Effector memory CD4-positive, alpha-beta T cell (primary cell): Measurements from ENCODE around the gene CACTIN.
A peak's percentile ranks its signal among the peaks of the same experiment; 100 is the strongest.

Experiments
- DNase-seq, 3 donors: peaks; one replicate each; pipeline ENCODE4 v3.0.0-alpha.2; 2020
- H3K27ac ChIP-seq: 2 replicates; pipeline ENCODE4 v1.7.0; 2013; ENCODE audit warnings: mild to moderate bottlenecking, low read length, moderate library complexity; ENCODE audit not compliant: insufficient read depth, poor library complexity, severe bottlenecking
- H3K27me3 ChIP-seq: replicated peaks from 2 replicates; pipeline ENCODE4 v1.7.0; 2013; ENCODE audit warnings: mild to moderate bottlenecking, low read length; ENCODE audit not compliant: insufficient read depth, control insufficient read depth, poor library complexity, severe bottlenecking
- H3K36me3 ChIP-seq: 2 replicates; pipeline ENCODE4 v1.7.0; 2013; ENCODE audit warnings: mild to moderate bottlenecking, low read length, moderate library complexity; ENCODE audit not compliant: control insufficient read depth, insufficient read depth
- H3K4me1 ChIP-seq: 2 replicates; pipeline ENCODE4 v1.7.0; 2013; ENCODE audit warnings: low read length, mild to moderate bottlenecking; ENCODE audit not compliant: control insufficient read depth, insufficient read depth, poor library complexity, severe bottlenecking
- H3K4me3 ChIP-seq: 2 replicates; pipeline ENCODE4 v1.7.0; 2013; ENCODE audit warnings: low read length, low read depth, mild to moderate bottlenecking; ENCODE audit not compliant: insufficient read depth, poor library complexity, severe bottlenecking
- H3K9me3 ChIP-seq: 2 replicates; pipeline ENCODE4 v1.7.0; 2013; ENCODE audit warnings: mild to moderate bottlenecking, low read length, moderate library complexity; ENCODE audit not compliant: control insufficient read depth

CACTIN gene

DNA sequence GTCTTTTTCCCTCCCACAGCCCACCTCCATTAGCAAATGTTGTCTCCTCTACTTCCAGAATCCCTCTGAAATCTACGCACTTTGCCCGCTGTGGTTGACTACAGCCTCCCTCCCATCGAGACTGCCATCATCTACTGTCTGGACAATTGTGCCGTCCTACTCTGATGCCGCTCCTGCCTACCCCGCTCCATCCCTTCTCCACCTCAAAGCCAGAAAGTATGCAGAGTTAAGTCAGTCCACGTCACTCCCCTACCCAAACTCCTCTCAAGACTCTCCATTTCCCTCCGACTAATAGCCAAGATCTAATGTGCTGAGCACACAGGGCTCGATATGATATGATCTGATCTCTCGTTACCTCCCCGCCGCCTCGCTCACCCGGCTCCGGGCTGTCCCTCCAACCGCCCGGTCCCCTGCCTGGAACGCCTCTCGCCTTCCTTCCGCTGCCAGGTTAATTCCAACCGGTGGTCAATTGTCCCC is 556 bp downstream of the CACTIN start:
- H3K36me3 ChIP-seq, result peaks cover 19% of the 10 kb centered on the region
- no peak for DNase-seq
- H3K4me3 ChIP-seq, result peak overlapping the region; percentile 84
- peak overlapping the region; percentile 90 for H3K27ac ChIP-seq
- H3K27me3 ChIP-seq, result no peaks in the 10 kb centered on the region
- peaks cover 15% of the 10 kb centered on the region for H3K4me1 ChIP-seq
- no peaks in the 10 kb centered on the region for H3K9me3 ChIP-seq

DNA sequence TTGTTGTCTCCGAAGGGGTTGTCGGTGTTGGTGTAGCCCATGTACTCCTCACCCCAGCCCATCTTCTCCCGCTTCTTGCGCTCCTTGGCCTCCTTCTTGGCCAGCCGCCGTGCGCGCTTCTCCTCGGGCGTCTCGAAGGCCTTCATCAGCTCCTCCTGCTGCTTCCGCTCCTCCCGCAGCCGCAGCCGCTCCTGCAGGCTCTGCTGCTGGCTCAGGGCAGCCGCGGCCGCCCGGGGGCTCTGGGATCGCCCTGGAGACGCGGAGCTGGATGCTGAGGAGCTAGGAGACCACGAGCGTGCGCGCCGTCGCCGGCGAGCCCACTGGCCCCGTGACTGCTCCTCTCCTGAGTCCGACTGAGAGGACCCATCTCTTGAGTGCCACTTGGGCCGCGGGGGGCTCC is 2.9 kb downstream of the CACTIN start:
- Histone ChIP-seq H3K27ac (no peak overlapping the region), H3K4me3 (no peak overlapping the region), H3K27me3 (no peaks in the 10 kb centered on the region), H3K9me3 (no peaks in the 10 kb centered on the region), H3K4me1 (peaks cover 15% of the 10 kb centered on the region), H3K36me3 (peaks cover 39% of the 10 kb centered on the region)
- DNase-seq, result no peak

GRCh38 chr19:3622224-3622623 is 4.4 kb downstream of the CACTIN start:
- peaks cover 15% of the 10 kb centered on the region for H3K4me1 ChIP-seq
- no peak overlapping the region for H3K27ac ChIP-seq
- peaks cover 46% of the 10 kb centered on the region for H3K36me3 ChIP-seq
- no peak for DNase-seq
- H3K4me3 ChIP-seq, result no peak overlapping the region
- H3K27me3 ChIP-seq, result no peaks in the 10 kb centered on the region
- H3K9me3 ChIP-seq, result no peaks in the 10 kb centered on the region

- Histone ChIP-seq H3K4me1 (peaks cover 15% of the 10 kb centered on the region), H3K27ac (no peak overlapping the region), H3K4me3 (no peak overlapping the region), H3K9me3 (no peaks in the 10 kb centered on the region), H3K27me3 (no peaks in the 10 kb centered on the region), H3K36me3 (peaks cover 49% of the 10 kb centered on the region)
- DNase-seq, result no peak
Observed at GRCh38 chr19:3621689-3622088, 4.9 kb downstream of the CACTIN start.

DNA sequence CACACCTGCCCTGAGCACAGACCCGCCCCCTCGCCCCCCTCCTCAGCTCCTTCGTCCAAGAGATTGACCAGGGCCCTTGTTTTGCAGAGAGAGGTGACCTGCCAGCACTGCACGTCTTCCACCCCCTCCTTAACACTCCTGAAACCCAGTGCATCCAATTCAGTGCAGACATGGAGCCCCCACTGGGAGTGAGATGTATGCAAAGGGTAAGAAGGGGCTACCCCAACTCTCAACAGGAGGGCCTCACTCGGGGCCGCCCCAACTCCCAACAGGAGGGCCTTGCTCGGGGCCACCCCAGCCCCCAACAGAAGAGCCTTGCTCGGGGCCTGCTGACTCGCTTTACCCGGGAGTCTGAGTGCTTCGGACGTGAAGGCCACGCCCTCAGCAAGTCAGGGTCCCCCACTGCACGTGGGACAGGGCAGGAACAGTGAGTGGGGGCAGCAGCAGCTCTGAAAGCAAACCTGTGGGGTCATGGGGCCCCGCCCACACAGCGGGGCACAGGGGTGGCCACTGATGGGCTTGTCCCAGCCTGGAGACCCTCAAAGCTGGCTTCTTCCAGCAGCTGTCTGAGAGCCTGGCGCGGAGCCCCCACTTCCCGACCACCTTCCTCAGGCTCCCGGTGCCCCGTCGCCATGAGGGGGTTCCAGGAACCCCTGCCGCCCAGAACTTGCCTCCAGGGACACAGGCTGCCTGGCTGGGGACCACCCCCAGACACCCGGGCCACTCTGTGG is 5.6 kb downstream of the CACTIN start:
- Histone ChIP-seq H3K27me3 (no peaks in the 10 kb centered on the region), H3K27ac (no peak overlapping the region), H3K9me3 (no peaks in the 10 kb centered on the region), H3K4me3 (no peak overlapping the region), H3K36me3 (peaks cover 49% of the 10 kb centered on the region), H3K4me1 (peaks cover 12% of the 10 kb centered on the region)
- no peak for DNase-seq

GRCh38 chr19:3620145-3620816 is 6.3 kb downstream of the CACTIN start:
- no peaks in the 10 kb centered on the region for H3K9me3 ChIP-seq
- H3K27me3 ChIP-seq, result no peaks in the 10 kb centered on the region
- DNase-seq, result no peak
- no peak overlapping the region for H3K27ac ChIP-seq
- H3K4me1 ChIP-seq, result peaks cover 5% of the 10 kb centered on the region
- H3K4me3 ChIP-seq, result no peak overlapping the region
- peaks cover 49% of the 10 kb centered on the region for H3K36me3 ChIP-seq

DNA sequence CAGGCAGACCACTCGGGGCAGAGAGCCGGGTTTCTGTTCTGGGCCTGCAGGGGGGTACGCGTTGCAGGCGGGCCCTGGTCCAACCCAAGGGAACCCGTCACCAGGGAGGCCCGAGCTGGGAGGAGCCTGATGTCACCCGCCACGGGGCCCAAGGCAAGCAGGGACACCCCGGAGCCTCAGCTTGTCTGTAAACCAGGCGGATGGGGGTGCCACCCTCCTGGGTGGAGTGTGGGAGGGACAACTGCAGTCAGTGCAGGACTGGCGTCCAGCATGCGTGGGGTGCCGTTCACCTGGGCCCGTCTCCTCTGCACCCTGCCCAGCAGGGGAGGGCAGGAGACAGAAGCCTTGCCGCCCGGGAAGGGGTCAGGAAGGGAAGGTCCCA is 7.0 kb downstream of the CACTIN start:
- H3K9me3 ChIP-seq, result no peaks in the 10 kb centered on the region
- peaks cover 2% of the 10 kb centered on the region for H3K4me1 ChIP-seq
- H3K27ac ChIP-seq, result no peak overlapping the region
- H3K36me3 ChIP-seq, result peaks cover 49% of the 10 kb centered on the region
- no peak for DNase-seq
- H3K27me3 ChIP-seq, result no peaks in the 10 kb centered on the region
- no peak overlapping the region for H3K4me3 ChIP-seq

DNA sequence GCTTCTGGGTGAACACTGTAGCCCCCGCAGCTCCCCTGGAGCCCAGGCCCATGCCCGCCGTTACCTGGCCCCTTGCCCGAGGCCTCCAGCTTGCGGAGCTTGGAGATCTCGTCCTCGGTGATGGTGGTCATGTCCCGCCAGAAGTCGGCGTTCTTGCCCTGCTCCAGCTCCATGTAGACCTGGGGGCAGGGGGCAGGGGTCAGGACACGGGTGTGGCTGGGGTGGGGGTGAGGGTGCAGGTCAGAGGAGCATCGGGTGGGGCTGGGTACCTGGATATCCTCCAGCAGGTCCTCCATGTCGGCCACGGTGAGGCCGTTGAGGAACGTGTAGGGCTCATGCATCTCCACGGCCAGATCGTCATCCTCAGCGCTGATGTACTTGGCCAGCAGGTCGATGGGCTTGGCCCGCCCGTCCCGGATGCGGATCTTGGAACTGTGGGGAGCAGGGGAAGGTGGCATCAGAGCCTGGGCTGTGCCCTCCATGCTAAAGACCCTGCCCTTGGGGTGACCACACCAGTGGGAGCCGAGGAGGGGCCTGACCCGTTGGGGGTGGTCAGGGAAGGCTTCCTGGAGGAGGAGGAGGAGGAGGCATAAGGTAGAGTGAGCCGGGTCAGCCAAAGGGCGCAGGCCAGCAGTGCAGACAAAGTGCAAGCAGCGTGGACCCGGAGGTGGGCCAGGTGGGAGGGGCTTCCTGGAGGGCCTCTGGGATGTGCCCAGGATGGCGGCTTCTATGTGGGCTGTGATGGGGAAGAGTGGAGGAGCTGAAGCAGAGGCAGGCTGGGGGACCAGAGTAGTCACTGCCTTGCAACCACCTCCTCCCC is 7.6 kb downstream of the CACTIN start:
- peaks cover 49% of the 10 kb centered on the region for H3K36me3 ChIP-seq
- H3K27me3 ChIP-seq, result no peaks in the 10 kb centered on the region
- H3K27ac ChIP-seq, result no peak overlapping the region
- DNase-seq, result no peak
- H3K4me3 ChIP-seq, result no peak overlapping the region
- H3K9me3 ChIP-seq, result no peaks in the 10 kb centered on the region
- H3K4me1 ChIP-seq, result no peaks in the 10 kb centered on the region

GRCh38 chr19:3618144-3618810 is 8.3 kb downstream of the CACTIN start:
- no peaks in the 10 kb centered on the region for H3K27me3 ChIP-seq
- no peak overlapping the region for H3K4me3 ChIP-seq
- no peaks in the 10 kb centered on the region for H3K4me1 ChIP-seq
- DNase-seq, result peak in 2 of 3 donors; percentile 19 to 20
- no peak overlapping the region for H3K27ac ChIP-seq
- H3K36me3 ChIP-seq, result peaks cover 49% of the 10 kb centered on the region
- H3K9me3 ChIP-seq, result no peaks in the 10 kb centered on the region
